Measurements from ENCODE around the gene UBE2H.

GRCh38 chr7:129848436-129848835, 104.3 kb downstream of the UBE2H start:
- no peak for TF ChIP-seq POLR2AphosphoS5 (IDR thresholded peaks at IDR 0.05)
- TF ChIP-seq, protein P1, sequence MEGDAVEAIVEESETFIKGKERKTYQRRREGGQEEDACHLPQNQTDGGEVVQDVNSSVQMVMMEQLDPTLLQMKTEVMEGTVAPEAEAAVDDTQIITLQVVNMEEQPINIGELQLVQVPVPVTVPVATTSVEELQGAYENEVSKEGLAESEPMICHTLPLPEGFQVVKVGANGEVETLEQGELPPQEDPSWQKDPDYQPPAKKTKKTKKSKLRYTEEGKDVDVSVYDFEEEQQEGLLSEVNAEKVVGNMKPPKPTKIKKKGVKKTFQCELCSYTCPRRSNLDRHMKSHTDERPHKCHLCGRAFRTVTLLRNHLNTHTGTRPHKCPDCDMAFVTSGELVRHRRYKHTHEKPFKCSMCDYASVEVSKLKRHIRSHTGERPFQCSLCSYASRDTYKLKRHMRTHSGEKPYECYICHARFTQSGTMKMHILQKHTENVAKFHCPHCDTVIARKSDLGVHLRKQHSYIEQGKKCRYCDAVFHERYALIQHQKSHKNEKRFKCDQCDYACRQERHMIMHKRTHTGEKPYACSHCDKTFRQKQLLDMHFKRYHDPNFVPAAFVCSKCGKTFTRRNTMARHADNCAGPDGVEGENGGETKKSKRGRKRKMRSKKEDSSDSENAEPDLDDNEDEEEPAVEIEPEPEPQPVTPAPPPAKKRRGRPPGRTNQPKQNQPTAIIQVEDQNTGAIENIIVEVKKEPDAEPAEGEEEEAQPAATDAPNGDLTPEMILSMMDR (IDR thresholded peaks at IDR 0.05): no peak
- no peak for TF ChIP-seq POLR2A (IDR thresholded peaks at IDR 0.05)

All from stomach (tissue), 4 donors.